ENCODE measurements around the gene TMEM101. TPM values are rescaled to one million over a fixed set of nuclear protein-coding genes. Genes with fewer than 3 reads are reported as not detected.

The TMEM101 gene
- 64.3 and 85.6 TPM in 2 replicates for total RNA-seq

- Histone ChIP-seq H3K27me3 (ENCODE audit: control insufficient read depth, insufficient read depth, low read length) (no peaks in the 10 kb centered on the region), H3K36me3 (ENCODE audit: control insufficient read depth, insufficient read depth, low read length) (peaks cover under 1% of the 10 kb centered on the region), H3K4me3 (ENCODE audit: low read depth, low read length) (peak within 1 kb of the TSS; percentile 58)
- no peak for FAIRE-seq
- TF ChIP-seq, protein P1, sequence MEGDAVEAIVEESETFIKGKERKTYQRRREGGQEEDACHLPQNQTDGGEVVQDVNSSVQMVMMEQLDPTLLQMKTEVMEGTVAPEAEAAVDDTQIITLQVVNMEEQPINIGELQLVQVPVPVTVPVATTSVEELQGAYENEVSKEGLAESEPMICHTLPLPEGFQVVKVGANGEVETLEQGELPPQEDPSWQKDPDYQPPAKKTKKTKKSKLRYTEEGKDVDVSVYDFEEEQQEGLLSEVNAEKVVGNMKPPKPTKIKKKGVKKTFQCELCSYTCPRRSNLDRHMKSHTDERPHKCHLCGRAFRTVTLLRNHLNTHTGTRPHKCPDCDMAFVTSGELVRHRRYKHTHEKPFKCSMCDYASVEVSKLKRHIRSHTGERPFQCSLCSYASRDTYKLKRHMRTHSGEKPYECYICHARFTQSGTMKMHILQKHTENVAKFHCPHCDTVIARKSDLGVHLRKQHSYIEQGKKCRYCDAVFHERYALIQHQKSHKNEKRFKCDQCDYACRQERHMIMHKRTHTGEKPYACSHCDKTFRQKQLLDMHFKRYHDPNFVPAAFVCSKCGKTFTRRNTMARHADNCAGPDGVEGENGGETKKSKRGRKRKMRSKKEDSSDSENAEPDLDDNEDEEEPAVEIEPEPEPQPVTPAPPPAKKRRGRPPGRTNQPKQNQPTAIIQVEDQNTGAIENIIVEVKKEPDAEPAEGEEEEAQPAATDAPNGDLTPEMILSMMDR (IDR thresholded peaks at IDR 0.05; ENCODE audit: insufficient read depth, low read length, severe bottlenecking), result no peak
- peak; percentile 81 for DNase-seq (ENCODE audit: low read depth)
These were observed at the start of gene TMEM101 for GRCh38 chr17:44014437-44015172. TMEM101 (minus strand) TSS chr17:44014963; CDS start chr17:44014952, 11 bp downstream.

- FAIRE-seq (no peak), DNase-seq (ENCODE audit: low read depth) (no peak)
- Histone ChIP-seq H3K4me3 (ENCODE audit: low read depth, low read length) (no peak overlapping the region), H3K36me3 (ENCODE audit: control insufficient read depth, insufficient read depth, low read length) (peaks cover 3% of the 10 kb centered on the region), H3K27me3 (ENCODE audit: control insufficient read depth, insufficient read depth, low read length) (no peaks in the 10 kb centered on the region)
- TF ChIP-seq, protein P1 (IDR thresholded peaks at IDR 0.05; ENCODE audit: insufficient read depth, low read length, severe bottlenecking), result no peak
These were observed 49.2 kb upstream of the TMEM101 start for GRCh38 chr17:44063704-44064639.

DNA sequence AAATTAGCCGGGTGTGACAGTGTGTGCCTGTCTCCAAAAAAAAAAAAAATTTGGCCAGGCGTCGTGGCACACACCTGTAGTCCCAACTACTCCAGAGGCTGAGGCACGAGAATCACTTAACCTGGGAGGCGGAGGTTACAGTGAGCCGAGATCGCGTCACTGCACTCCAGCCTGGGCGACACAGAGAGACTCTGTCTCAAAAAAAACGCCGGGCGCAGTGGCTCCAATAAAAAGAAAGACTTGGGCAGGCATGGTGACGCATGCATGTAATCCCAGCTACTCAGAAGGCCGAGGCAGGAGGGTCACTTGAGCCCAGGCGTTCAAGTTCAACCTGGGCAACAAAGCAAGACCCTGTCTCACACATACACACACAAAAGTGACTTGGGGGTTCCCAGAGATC, 48.1 kb upstream of the TMEM101 start:
- no peak for FAIRE-seq
- TF ChIP-seq, protein P1 (IDR thresholded peaks at IDR 0.05; ENCODE audit: insufficient read depth, low read length, severe bottlenecking), result no peak
- Histone ChIP-seq H3K4me3 (ENCODE audit: low read depth, low read length) (no peak overlapping the region), H3K36me3 (ENCODE audit: control insufficient read depth, insufficient read depth, low read length) (peaks cover 5% of the 10 kb centered on the region), H3K27me3 (ENCODE audit: control insufficient read depth, insufficient read depth, low read length) (no peaks in the 10 kb centered on the region)
- no peak for DNase-seq (ENCODE audit: low read depth)

DNA sequence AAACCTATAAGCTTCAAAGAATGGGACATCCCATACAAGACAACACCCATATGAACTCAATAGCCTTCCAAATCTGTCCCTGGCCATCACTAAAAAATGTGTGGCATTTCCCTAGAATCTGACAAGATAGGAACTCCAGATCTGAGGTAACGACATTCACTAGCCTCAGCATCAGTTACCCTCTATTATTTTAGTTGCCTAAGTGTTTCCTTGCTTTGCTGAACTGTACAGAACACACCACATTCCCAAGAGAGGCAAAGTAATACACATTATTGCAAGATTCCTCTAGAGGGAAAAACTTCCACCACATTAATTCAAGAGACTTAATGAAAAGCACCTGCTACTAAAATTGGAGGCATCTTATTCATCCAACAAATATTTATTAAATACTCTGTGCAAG, 46.7 kb upstream of the TMEM101 start:
- TF ChIP-seq, protein P1 (IDR thresholded peaks at IDR 0.05; ENCODE audit: insufficient read depth, low read length, severe bottlenecking), result no peak
- H3K4me3 ChIP-seq (ENCODE audit: low read depth, low read length), result no peak overlapping the region
- H3K36me3 ChIP-seq (ENCODE audit: control insufficient read depth, insufficient read depth, low read length), result peaks cover 5% of the 10 kb centered on the region
- no peaks in the 10 kb centered on the region for H3K27me3 ChIP-seq (ENCODE audit: control insufficient read depth, insufficient read depth, low read length)
- DNase-seq (ENCODE audit: low read depth), result no peak
- FAIRE-seq, result no peak

DNA sequence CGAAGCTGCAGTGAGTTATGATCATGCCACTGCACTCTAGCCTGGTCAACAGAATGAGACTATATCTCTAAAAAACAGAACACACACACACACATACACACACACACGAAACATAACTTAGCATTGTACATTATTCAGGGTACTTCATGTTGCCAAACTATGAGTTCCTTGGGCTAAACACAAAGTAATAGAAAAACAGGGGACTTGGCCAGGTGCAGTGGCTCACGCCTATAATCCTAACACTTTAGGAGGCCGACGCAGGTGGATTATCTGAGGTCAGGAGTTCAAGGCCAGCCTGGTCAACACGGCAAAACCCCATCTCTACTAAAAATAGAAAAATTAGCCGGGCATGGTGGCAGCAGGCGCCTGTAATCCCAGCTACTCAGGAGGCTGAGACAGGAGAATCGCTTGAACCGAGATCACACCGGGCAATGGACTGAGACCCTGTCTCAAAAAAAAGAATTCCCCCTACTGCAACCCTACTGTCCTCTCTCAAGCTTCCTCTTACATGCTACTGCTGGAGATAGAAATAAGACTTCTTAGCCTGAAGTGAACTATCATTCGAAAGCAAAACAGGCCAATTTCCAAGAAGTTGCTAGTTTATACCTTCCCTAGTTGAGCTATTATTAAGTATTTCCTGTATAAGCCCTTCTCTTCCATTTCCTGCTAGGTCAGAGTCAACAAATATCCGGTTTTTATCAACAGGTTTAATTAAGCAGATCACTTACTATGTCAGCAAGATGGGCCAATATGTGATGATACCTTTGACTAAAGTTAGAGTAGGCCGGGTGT, 44.5 kb upstream of the TMEM101 start:
- no peak for FAIRE-seq

More for the DNA sequence above, 44.5 kb upstream of the TMEM101 start:
- Histone ChIP-seq H3K36me3 (ENCODE audit: control insufficient read depth, insufficient read depth, low read length) (peaks cover 7% of the 10 kb centered on the region), H3K4me3 (ENCODE audit: low read depth, low read length) (no peak overlapping the region), H3K27me3 (ENCODE audit: control insufficient read depth, insufficient read depth, low read length) (no peaks in the 10 kb centered on the region)
- DNase-seq (ENCODE audit: low read depth), result no peak
- TF ChIP-seq, protein P1 (IDR thresholded peaks at IDR 0.05; ENCODE audit: insufficient read depth, low read length, severe bottlenecking), result no peak

Measured in bronchial epithelial cell (primary cell).